ENCODE measurements around the gene DCANP1. TPM values are rescaled to one million over a fixed set of nuclear protein-coding genes. Genes with fewer than 3 reads are reported as not detected.
A peak's percentile ranks its signal among the peaks of the same experiment; 100 is the strongest.

The DCANP1 gene
- total RNA-seq, 4 donors from 2014 or later, result not detected

GRCh38 chr5:135458921-135459331 lies 11.8 kb upstream of the DCANP1 start:
- Histone ChIP-seq H3K27ac (no peak overlapping the region), H3K9me3 (no peaks in the 10 kb centered on the region), H3K4me3 (no peak overlapping the region), H3K27me3 (no peaks in the 10 kb centered on the region), H3K4me1 (no peaks in the 10 kb centered on the region), H3K36me3 (no peaks in the 10 kb centered on the region)
- in situ Hi-C loops (cut with MboI; ENCODE audit: low sequenced_read_pairs in 4 of 4), result loop anchor here in 3 of 4 donors (25.0 kb wide), 1 partner anchor 378 kb away; the partner anchor contains the start of gene SLC25A48 (in 3 of the 3)
- DNase-seq (no peak), ATAC-seq (no peak)
- intact Hi-C loops (cut with DNase I; ENCODE audit: low total_unique reads), result no loop called here
- TF ChIP-seq CTCF (IDR thresholded peaks at IDR 0.05 in 4 of 5, conservative IDR thresholded peaks at IDR 0.05 in 1 of 5) (no peak), POLR2A (IDR thresholded peaks at IDR 0.05) (no peak)

DNA sequence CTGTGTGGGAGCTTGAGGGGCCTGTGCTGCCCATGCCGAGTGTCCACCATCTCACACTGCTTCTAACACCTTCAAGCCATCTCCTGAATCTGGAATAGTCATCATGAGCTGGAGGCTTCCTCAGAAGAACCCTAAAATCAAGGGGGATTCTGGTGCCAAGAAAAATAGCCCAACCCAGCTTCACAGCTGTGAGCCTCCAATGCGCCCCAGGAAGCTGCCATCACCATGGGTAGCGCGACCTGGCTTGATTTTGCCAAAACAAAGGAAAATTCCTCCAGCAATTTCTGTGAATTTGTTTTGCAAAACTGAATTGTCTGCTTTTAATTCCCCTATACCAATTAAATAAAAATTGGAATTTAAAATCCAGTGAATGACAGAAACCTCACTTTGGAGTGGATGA lies 11.2 kb upstream of the DCANP1 start:
- no peaks in the 10 kb centered on the region for H3K9me3 ChIP-seq
- no peaks in the 10 kb centered on the region for H3K4me1 ChIP-seq
- in situ Hi-C loops (cut with MboI; ENCODE audit: low sequenced_read_pairs in 4 of 4) (loop anchor here in 3 of 4 donors (25.0 kb wide), 1 partner anchor 379 kb away; the partner anchor contains the start of gene SLC25A48 (in 3 of the 3)), intact Hi-C loops (cut with DNase I; ENCODE audit: low total_unique reads) (no loop called here)
- H3K36me3 ChIP-seq, result no peaks in the 10 kb centered on the region
- H3K27ac ChIP-seq, result no peak overlapping the region
- no peaks in the 10 kb centered on the region for H3K27me3 ChIP-seq
- TF ChIP-seq CTCF (IDR thresholded peaks at IDR 0.05 in 4 of 5, conservative IDR thresholded peaks at IDR 0.05 in 1 of 5) (no peak), POLR2A (IDR thresholded peaks at IDR 0.05) (no peak)
- DNase-seq (no peak), ATAC-seq (no peak)
- H3K4me3 ChIP-seq, result no peak overlapping the region

DNA sequence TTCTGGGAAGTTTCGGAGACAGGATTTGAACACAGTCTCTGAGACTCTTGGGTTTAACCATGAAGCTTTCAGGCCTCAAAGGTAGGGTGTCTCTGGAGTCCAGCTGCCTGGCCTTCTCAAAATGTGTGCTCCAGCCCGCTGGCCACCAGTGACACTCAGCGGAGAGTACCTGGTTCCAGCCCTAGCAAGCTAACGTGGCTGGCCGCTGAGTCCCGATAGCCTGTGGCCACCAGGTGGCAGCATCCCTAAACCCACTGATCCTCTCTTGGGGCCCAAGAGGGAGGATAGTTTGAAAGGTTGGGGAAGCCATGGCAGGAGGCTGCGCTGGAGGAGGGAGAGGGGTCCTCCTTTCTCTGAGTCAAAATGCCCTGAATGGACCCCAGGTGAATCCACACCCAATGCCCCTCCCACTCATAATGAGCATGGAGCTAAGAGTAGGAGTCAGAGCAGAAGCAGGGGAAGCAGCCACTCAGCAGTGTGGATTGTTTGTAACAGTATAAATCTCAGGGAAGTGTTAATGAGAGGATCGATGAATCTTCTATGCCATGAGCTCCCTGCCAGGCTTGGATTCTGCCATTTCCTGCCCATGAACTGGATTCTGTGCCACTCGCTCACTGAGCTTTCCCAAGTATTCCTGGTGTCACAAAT lies 10.4 kb upstream of the DCANP1 start:
- no peak overlapping the region for H3K4me3 ChIP-seq
- intact Hi-C loops (cut with DNase I; ENCODE audit: low total_unique reads) (no loop called here), in situ Hi-C loops (cut with MboI; ENCODE audit: low sequenced_read_pairs in 4 of 4) (loop anchor here in 3 of 4 donors (25.0 kb wide), 1 partner anchor 380 kb away; the partner anchor contains the start of gene SLC25A48 (in 3 of the 3))
- no peaks in the 10 kb centered on the region for H3K9me3 ChIP-seq
- no peaks in the 10 kb centered on the region for H3K4me1 ChIP-seq
- ATAC-seq (peak; percentile 59 to 70), DNase-seq (peak in 1 of 2 donors; percentile 37)
- no peak overlapping the region for H3K27ac ChIP-seq
- no peaks in the 10 kb centered on the region for H3K27me3 ChIP-seq
- no peaks in the 10 kb centered on the region for H3K36me3 ChIP-seq
- TF ChIP-seq CTCF (IDR thresholded peaks at IDR 0.05 in 4 of 5, conservative IDR thresholded peaks at IDR 0.05 in 1 of 5), result peak; percentile 53 to 84 (median 65)
- TF ChIP-seq POLR2A (IDR thresholded peaks at IDR 0.05), result no peak

DNA sequence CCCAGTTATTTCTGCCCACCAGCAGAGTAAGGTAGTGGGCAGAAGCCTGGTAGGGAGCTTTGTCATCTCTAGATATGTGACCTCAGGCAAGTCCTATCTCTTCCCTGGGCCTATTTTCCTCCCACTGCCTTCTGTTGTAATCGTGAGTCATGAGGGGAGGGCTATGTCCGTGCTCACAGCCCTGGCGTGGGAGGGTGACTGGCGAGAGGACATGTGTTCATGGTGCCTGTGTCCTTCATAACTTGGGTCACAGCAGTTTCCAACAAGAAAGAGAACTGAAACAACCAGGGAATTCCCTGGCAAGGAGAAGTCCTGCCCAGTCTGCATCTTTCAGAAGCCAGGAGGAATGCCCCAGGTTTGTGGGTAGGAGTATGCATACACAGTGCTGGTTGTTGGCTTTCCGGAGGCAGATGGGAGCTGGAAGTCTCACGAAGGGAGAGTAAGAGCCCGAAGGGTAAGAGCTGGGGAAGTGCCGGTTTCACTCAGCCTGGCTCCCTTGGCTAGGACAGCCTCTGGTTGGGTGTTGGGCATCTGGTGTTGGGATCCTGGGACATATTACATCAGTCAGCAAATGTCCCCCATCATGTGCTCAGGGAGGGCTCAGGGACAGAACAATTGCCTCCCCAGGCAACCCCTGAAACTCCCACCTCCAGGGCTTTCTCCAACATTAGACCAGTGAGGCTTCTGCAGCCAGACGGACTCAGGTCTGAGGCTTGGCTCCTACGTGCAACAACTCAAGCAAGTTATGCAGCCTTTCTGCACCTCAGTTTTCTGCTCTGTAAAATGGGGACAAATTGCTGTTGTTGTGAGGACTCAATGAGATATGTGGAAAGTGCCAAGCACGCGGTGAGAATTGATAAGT lies 9.3 kb upstream of the DCANP1 start:
- Histone ChIP-seq H3K27ac (no peak overlapping the region), H3K36me3 (no peaks in the 10 kb centered on the region), H3K4me1 (no peaks in the 10 kb centered on the region), H3K4me3 (no peak overlapping the region), H3K9me3 (no peaks in the 10 kb centered on the region), H3K27me3 (no peaks in the 10 kb centered on the region)
- ATAC-seq (peak; percentile 57 to 70), DNase-seq (peak in 1 of 2 donors; percentile 41)
- in situ Hi-C loops (cut with MboI; ENCODE audit: low sequenced_read_pairs in 4 of 4) (loop anchor here in 3 of 4 donors (25.0 kb wide), 1 partner anchor 381 kb away; the partner anchor contains the start of gene SLC25A48 (in 3 of the 3)), intact Hi-C loops (cut with DNase I; ENCODE audit: low total_unique reads) (no loop called here)
- TF ChIP-seq POLR2A (IDR thresholded peaks at IDR 0.05) (no peak), CTCF (IDR thresholded peaks at IDR 0.05 in 4 of 5, conservative IDR thresholded peaks at IDR 0.05 in 1 of 5) (no peak)
